Measurements from ENCODE around the gene ADAMTS18.
A peak's percentile ranks its signal among the peaks of the same experiment; 100 is the strongest.

Gene ADAMTS18

DNA sequence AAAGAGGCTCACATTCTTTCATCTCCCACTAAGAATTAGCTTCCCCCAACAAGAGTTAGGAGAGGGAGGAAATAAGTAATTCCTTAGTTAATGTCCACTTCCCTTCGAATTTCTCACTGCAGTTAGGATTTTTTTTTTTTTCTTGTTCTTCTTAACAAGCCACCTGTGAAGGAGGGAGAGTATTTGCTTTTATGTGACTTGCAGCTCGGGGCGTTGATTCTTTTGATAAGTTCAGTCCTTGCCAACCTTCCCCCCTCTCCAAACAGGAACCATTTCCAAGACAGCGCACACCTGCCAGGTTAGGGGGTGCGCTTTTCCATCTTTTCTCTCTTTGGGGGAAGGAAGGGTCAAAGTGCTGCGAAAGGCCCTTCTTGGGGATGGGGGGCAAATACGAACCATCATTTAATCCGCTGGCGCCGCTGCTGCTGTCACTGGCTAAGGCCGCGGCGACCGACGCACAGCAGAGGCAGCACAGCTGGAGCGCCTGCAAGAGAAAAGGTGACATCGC, 758 bp downstream of the ADAMTS18 start:
- no peak for DNase-seq

DNA sequence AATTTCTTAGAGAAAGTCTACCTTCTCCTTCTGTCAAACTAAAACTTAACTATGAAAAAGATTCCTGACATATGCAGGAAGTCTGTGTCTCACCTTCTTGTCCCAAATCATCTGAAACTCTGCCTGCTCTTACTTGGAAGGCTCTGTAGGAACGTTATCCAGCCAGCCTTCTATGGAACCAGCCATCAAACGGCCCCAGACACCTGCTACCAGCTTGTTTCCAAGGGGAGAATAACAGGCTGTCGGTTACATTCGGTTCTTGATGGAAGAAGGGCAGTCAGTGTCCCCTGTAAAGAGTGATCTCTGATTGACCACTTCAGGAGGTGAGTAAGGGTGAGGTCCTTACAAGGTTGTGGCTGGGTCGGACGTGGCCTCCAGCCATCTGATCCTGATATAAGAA, 1.7 kb downstream of the ADAMTS18 start:
- DNase-seq: no peak

DNA sequence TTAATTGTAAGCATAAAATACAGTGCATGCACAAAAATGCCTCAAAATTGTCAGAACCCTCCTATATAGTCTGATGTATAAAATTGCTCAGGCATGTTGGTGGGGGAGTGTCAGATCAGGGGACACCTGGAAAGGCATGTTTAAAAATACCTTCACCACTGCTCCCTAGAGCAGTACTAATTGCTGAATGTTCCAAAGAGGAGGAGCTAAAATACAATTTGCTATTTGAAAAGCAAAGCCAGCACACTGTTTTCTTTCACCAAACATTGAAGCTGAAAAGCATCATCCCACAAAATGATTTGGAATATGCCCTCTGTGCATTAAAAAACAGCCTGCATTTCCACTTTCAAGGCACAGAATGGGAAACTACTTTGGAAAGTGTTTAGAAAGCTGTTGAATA, 2.6 kb downstream of the ADAMTS18 start:
- no peak for DNase-seq

DNA sequence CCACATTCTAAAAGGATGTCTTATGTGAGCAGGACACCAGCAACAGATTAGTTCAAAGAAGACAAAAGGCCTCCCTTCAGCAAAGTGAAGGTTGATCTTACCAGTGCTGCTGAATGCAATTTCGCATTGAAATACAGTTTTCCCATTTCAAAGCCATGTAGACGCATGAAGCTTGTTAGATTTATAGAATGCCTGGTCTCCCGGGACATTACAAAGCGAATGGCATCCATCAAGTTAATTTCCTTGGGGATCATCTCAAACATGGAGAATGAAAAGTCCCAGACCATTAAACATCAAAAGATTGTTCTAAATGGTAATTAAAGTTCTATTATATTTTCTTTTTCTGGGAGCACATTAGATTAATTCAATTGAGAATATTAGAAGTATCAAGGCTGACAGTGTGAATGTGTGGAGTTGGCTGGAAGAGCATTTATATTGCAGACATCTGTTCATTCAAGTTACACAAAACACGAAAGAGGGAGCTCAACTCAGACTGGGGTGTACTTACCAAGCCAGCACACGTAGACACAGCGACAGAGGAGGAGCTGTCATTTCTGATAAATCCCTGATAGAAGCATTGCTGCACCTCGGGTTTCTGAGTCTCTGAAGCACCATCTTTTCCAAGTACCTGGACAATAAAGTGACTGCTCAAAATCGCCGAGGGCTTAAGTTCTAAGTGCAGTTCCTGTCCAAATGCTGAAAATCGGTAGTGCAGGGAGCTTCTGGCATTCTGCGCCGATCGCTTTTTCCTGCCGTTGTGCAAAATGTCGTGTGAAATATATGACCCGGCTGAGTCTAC, 3.8 kb downstream of the ADAMTS18 start:
- no peak for DNase-seq

GRCh38 chr16:77430360-77430759, 4.5 kb downstream of the ADAMTS18 start:
- DNase-seq: no peak

DNA sequence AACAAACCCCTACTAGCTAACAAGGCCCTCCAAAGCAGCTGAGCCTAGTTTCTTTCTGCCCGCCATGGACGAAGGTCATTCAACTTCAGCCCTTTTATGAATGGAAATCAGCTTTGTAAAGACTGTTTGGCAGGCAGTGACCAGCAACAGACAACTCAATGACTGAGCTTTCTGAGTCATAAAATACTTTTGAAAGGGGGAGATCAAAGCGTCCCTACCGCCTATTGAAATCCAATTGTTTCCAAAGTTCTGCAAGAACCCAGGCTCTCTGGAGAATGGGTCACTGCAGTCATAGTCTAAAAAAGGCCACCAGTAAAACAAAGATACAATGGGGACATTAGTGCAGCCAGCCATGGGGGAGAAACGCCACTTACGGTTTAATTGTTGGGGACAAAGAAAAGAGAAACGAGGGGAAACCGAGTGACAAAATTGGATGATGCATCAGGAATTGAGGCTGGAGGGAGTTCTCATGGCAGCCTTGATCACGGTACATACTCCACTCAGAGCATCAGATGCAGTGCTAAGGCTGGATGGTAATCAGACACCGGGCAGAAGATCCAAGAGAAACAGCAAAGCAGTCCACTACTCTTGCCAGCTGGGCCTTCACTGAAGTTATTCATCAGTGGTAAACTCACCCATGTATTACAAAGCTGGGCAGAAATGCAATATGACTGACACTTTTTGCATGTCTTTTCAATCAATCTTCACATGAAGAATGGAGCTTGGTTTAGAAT, 9.8 kb downstream of the ADAMTS18 start:
- no peak for DNase-seq

DNA sequence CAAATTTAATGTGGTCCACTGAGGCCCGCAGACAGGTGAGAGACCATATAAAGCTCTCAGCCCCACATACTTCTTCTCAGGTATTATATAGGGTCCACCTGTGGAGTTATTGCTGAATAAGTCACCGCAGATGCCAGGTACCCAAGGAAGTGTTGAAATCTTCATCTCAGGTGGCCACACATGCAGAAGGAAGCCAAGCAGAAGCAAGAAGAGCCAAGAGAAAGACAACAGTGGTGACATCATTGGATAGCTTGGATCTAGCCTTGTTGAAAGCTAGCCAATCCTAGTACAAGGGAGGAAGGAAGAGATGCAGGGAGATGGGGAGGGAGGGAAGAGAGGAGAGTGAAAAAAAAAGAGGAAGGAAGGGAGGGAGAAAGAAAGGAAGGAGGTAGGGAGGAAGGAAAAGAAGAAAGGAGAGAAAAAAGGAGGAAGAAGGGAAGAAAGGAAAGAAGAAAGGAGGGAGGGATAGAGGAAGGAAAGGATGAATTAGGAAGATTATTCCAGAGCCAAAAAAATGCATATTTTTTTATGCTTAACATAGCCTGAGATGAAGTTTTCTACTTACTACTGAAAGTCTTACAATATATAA, 12.5 kb downstream of the ADAMTS18 start:
- DNase-seq: no peak

GRCh38 chr16:77416939-77417480, 17.8 kb downstream of the ADAMTS18 start:
- no peak for DNase-seq

DNA sequence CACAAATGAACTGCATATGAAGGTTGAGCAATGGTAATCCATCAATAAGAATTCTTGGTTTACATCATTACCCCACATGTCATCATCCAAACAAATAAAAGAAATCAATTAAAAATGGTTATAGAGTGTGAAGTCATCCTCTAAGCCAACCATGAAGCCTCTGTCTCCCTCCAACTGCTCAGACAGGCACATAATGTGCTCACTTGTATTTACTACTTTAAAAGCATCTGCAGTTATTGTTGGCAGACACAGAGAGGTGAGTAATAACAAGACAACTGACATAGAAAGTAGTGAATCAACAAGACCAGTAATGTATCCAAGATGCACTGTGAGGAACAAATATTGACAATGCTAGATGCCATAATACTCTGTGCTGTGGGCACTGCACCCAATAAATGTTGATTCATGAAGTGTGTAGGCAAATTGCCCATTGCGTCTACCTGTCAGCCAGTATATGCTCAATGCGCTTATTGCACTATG, 20.0 kb downstream of the ADAMTS18 start:
- DNase-seq: no peak

DNA sequence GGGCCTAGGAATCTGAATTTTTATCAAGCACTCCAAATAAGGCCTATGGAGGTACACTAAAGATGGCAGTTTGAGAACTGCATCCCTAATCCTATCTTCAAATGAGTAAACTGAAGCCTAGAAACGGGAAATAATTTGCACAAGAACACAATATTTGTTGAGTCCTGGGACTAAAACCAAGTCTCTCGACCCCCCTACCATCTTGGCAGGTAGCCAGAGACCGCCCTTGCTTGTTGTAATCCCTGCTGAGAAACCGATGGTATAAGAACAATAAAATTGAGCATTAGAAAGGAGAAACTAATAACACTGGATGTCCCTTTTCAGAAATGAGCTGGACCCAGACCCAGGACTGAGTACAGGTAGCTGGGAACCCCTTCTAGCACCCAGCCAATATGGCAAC, 24.4 kb downstream of the ADAMTS18 start:
- DNase-seq: no peak

DNA sequence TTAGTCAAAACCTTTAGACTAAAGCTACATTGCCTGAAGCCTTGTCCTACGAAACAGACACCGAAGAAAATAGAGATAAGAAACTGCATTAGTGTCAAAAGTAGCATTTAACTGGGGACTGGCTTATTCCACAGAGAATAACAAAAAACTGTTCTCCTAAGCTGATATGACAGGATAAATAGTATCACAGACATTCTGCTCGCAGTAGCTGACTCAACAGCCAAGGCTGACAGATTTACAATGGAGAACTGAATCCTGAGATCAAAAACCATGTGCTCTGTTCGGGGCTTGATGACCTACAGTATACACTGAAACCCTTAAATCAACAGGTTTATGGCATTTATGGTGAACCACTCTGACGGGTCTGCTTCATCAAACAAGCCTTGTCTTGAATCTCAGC, 25.5 kb downstream of the ADAMTS18 start:
- DNase-seq: peak; percentile 37

DNA sequence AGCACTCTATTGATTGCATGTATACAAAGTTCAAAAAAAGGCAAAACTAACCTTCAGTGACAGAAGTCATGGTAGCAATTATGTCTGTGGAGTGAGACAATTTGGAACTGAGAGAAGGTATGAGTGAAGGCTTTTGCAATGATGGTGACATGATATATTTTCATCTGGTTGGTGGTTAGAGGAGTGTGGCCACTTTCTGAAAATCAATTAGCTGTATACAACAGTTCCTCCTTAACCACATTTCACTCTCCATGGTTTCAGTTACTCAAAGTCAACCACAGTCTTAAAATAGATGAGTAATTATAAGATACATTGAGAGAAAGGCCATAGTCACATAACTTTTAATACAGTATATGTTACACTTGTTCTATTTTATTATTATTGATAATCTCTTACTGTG, 26.2 kb downstream of the ADAMTS18 start:
- no peak for DNase-seq

DNA sequence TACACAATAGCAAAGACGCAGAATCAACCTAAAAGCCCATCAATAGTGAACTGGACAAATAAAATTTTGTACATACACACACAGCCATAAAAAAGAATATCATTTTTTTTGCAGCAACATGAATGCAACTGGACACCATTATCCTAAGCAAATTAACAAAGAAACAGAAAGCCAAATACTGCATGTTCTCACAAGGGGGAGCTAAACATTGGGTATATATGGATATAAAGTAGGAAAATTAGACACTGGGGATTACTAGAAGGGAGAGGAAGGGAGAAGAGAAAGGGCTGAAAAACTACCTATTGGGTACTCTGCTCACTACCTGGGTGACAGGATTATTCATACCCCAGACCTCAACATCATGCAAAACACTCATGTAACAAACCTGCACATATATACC, 28.2 kb downstream of the ADAMTS18 start:
- no peak for DNase-seq

DNA sequence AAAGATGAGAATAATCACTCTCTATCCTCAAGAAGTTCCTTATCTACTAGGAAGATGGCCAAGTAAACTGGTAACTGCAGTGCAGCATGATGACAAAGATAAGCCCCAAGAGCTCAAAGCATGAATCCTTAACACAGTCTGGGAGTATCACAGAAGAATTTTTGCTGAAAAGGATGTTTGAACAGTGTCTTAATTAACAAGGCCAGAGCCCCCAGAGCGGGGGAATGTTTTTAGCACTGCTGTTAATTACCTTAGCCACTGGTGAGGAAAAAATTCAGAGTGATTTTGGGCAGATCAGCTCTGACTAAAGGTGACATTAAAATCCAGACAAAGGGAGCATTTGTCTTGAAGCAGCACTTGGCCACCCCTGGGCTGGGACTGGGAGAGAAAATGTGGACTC, 30.1 kb downstream of the ADAMTS18 start:
- no peak for DNase-seq

GRCh38 chr16:77403732-77404131, 31.1 kb downstream of the ADAMTS18 start:
- DNase-seq: no peak

DNA sequence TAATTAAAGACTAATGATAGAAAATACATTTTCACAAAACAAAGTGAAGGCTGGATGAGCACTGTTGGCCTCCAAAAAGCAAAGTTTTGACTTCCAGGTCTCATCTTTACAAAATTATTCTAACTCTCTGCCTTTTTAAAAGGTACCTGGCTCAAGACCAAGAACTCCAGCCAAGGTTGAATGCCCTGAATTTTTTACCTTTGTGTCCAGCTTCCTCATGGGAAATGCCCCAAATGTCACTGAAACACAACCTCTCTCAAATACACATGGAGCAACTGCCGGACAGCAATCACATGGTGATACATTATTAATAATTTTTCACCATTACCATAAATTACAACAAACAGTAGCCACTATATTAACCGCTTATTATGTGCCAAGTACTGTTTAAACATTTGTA, 32.2 kb downstream of the ADAMTS18 start:
- DNase-seq: no peak

GRCh38 chr16:77402118-77402517, 32.7 kb downstream of the ADAMTS18 start:
- DNase-seq: no peak

DNA sequence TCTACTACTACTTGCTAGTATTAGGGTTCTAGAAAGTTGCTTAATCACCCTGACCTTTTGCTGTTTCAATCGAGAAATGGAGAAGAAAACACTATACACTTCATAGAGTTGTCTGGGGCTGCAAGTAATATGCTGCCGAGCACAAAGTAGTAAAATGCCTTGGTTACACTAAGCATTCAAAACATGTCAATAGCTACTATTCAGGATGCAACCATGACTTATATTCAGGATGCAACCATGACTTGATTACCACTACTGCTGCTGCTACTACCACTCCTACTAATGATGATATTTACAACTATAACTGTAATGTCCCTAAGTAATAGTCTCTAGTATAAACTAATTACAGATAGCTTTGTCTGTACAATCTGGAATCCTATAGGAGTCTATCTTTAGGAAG, 35.3 kb downstream of the ADAMTS18 start:
- DNase-seq: no peak

DNA sequence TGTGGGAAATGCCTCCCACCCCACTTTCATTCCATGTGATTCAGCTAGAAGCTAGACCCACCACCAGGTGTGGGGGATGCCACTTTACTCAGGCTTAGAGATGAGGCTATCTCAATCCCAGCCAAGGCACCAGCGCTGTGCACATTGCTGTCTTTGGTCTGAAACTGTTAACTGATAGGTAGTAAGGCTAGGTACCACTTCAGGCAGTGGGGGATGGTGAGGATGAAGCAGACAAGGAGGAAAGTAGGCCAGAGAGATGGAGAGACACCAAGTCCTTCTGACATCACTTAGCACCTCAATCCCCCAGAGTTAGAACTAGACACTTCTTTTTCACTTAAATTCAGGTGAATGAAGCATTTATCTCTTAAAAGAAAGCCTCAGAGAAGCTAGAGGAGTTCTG, 35.8 kb downstream of the ADAMTS18 start:
- DNase-seq: no peak

DNA sequence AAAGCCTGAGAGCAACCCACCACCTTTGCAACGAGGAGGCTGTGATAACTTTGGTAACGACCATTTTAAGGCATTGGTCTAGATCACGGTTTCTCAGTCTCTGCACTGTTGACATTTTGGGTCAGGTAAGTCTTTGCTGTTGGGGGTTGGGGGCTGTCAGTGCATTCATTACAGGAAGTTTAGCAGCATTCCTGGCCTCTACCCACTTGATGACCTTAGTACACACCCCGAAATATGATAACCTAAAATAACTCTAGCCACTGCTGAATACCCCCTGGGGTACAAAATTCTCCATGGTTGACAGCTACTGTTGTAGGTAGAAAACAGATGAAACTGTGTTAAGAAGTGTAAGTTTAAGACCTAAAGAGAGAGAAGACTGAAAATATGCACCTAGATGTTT, 36.3 kb downstream of the ADAMTS18 start:
- no peak for DNase-seq

- no peak for DNase-seq
Observed at GRCh38 chr16:77396461-77396860, 38.4 kb downstream of the ADAMTS18 start.

GRCh38 chr16:77394699-77395098, 40.1 kb downstream of the ADAMTS18 start:
- DNase-seq: no peak

DNA sequence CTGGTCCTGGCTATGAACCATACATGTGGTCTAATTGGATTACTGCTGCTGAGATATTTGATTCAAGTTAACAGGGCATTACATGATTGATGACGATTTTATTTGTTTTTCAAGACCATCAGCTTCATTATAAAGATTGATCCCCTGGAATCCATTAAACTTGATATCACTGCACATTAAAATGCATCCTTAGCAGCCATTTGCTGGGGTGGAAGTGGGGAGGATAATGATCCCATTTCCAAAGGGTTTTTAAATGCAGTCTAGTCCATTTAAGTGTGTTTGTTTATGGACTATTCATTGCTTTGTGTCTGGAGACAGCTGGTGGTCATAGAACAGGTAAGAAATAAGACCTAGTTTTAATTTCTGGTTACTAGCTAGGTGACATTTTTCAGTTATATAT, 40.9 kb downstream of the ADAMTS18 start:
- no peak for DNase-seq

Measured in fibroblast of skin of abdomen (primary cell).